Measurements from ENCODE around the gene NDUFAF8.

The NDUFAF8 gene

GRCh38 chr17:81263371-81264181 lies 24.5 kb downstream of the NDUFAF8 start:
- Mint-ChIP-seq H3K27ac (no peak overlapping the region), H3K36me3 (ENCODE audit: low read depth) (peaks cover 100% of the 10 kb centered on the region), H3K4me3 (no peak overlapping the region), H3K9me3 (no peaks in the 10 kb centered on the region), H3K27me3 (no peaks in the 10 kb centered on the region), H3K4me1 (ENCODE audit: low read depth) (peaks cover 11% of the 10 kb centered on the region)
- intact Hi-C loops (cut with micrococcal nuclease), result no loop called here

- intact Hi-C loops (cut with micrococcal nuclease), result no loop called here
- H3K36me3 Mint-ChIP-seq (ENCODE audit: low read depth), result peaks cover 100% of the 10 kb centered on the region
- peaks cover 11% of the 10 kb centered on the region for H3K4me1 Mint-ChIP-seq (ENCODE audit: low read depth)
- H3K9me3 Mint-ChIP-seq, result no peaks in the 10 kb centered on the region
- no peak overlapping the region for H3K4me3 Mint-ChIP-seq
- H3K27ac Mint-ChIP-seq, result no peak overlapping the region
- no peaks in the 10 kb centered on the region for H3K27me3 Mint-ChIP-seq
These were observed 25.5 kb downstream of the NDUFAF8 start for GRCh38 chr17:81264640-81265039.

- H3K36me3 Mint-ChIP-seq (ENCODE audit: low read depth), result peaks cover 100% of the 10 kb centered on the region
- H3K9me3 Mint-ChIP-seq, result no peaks in the 10 kb centered on the region
- no peak overlapping the region for H3K4me3 Mint-ChIP-seq
- H3K27ac Mint-ChIP-seq, result no peak overlapping the region
- intact Hi-C loops (cut with micrococcal nuclease), result no loop called here
- H3K27me3 Mint-ChIP-seq, result no peaks in the 10 kb centered on the region
- peaks cover 11% of the 10 kb centered on the region for H3K4me1 Mint-ChIP-seq (ENCODE audit: low read depth)
These were observed 26.5 kb downstream of the NDUFAF8 start for GRCh38 chr17:81265576-81265975.

- Mint-ChIP-seq H3K9me3 (no peaks in the 10 kb centered on the region), H3K36me3 (ENCODE audit: low read depth) (peaks cover 100% of the 10 kb centered on the region), H3K4me3 (no peak overlapping the region), H3K4me1 (ENCODE audit: low read depth) (peaks cover 13% of the 10 kb centered on the region), H3K27me3 (no peaks in the 10 kb centered on the region), H3K27ac (peak overlapping the region; percentile 4)
- intact Hi-C loops (cut with micrococcal nuclease), result no loop called here
These were observed 28.4 kb downstream of the NDUFAF8 start for GRCh38 chr17:81267390-81268067.

- H3K27ac Mint-ChIP-seq, result no peak overlapping the region
These were observed 31.2 kb downstream of the NDUFAF8 start for GRCh38 chr17:81270279-81270678.

GRCh38 chr17:81271226-81271625 lies 32.1 kb downstream of the NDUFAF8 start:
- H3K27ac Mint-ChIP-seq, result no peak overlapping the region
- H3K27me3 Mint-ChIP-seq, result no peaks in the 10 kb centered on the region
- intact Hi-C loops (cut with micrococcal nuclease), result no loop called here
- H3K4me1 Mint-ChIP-seq (ENCODE audit: low read depth), result peaks cover 27% of the 10 kb centered on the region
- no peaks in the 10 kb centered on the region for H3K9me3 Mint-ChIP-seq
- H3K4me3 Mint-ChIP-seq, result no peak overlapping the region
- H3K36me3 Mint-ChIP-seq (ENCODE audit: low read depth), result peaks cover 100% of the 10 kb centered on the region

More at GRCh38 chr17:81270279-81270678, 31.2 kb downstream of the NDUFAF8 start:
- Mint-ChIP-seq H3K9me3 (no peaks in the 10 kb centered on the region), H3K4me3 (no peak overlapping the region), H3K36me3 (ENCODE audit: low read depth) (peaks cover 100% of the 10 kb centered on the region), H3K27me3 (no peaks in the 10 kb centered on the region), H3K4me1 (ENCODE audit: low read depth) (peaks cover 27% of the 10 kb centered on the region)
- intact Hi-C loops (cut with micrococcal nuclease), result no loop called here

- H3K4me1 Mint-ChIP-seq (ENCODE audit: low read depth), result peaks cover 22% of the 10 kb centered on the region
- no peak overlapping the region for H3K4me3 Mint-ChIP-seq
- H3K27me3 Mint-ChIP-seq, result no peaks in the 10 kb centered on the region
- no peaks in the 10 kb centered on the region for H3K9me3 Mint-ChIP-seq
- H3K36me3 Mint-ChIP-seq (ENCODE audit: low read depth), result peaks cover 100% of the 10 kb centered on the region
- intact Hi-C loops (cut with micrococcal nuclease), result no loop called here
- H3K27ac Mint-ChIP-seq, result peak overlapping the region; percentile 59
These were observed 33.5 kb downstream of the NDUFAF8 start for GRCh38 chr17:81272616-81273015.

GRCh38 chr17:81273698-81274470 lies 34.8 kb downstream of the NDUFAF8 start:
- intact Hi-C loops (cut with micrococcal nuclease), result no loop called here
- peaks cover 16% of the 10 kb centered on the region for H3K4me1 Mint-ChIP-seq (ENCODE audit: low read depth)
- H3K9me3 Mint-ChIP-seq, result no peaks in the 10 kb centered on the region
- no peak overlapping the region for H3K27ac Mint-ChIP-seq
- H3K36me3 Mint-ChIP-seq (ENCODE audit: low read depth), result peaks cover 100% of the 10 kb centered on the region
- H3K27me3 Mint-ChIP-seq, result no peaks in the 10 kb centered on the region
- no peak overlapping the region for H3K4me3 Mint-ChIP-seq

- Mint-ChIP-seq H3K27ac (no peak overlapping the region), H3K4me3 (no peak overlapping the region), H3K9me3 (no peaks in the 10 kb centered on the region), H3K27me3 (no peaks in the 10 kb centered on the region), H3K36me3 (ENCODE audit: low read depth) (peaks cover 100% of the 10 kb centered on the region), H3K4me1 (ENCODE audit: low read depth) (peaks cover 16% of the 10 kb centered on the region)
- intact Hi-C loops (cut with micrococcal nuclease), result no loop called here
These were observed 35.3 kb downstream of the NDUFAF8 start for GRCh38 chr17:81274471-81274855.

GRCh38 chr17:81276781-81277180 lies 37.7 kb downstream of the NDUFAF8 start:
- intact Hi-C loops (cut with micrococcal nuclease), result no loop called here
- H3K27ac Mint-ChIP-seq, result no peak overlapping the region
- no peaks in the 10 kb centered on the region for H3K27me3 Mint-ChIP-seq
- no peak overlapping the region for H3K4me3 Mint-ChIP-seq
- peaks cover 16% of the 10 kb centered on the region for H3K4me1 Mint-ChIP-seq (ENCODE audit: low read depth)
- no peaks in the 10 kb centered on the region for H3K9me3 Mint-ChIP-seq
- peaks cover 100% of the 10 kb centered on the region for H3K36me3 Mint-ChIP-seq (ENCODE audit: low read depth)

- Mint-ChIP-seq H3K9me3 (no peaks in the 10 kb centered on the region), H3K27me3 (no peaks in the 10 kb centered on the region), H3K4me1 (ENCODE audit: low read depth) (peaks cover 15% of the 10 kb centered on the region), H3K4me3 (no peak overlapping the region), H3K27ac (no peak overlapping the region), H3K36me3 (ENCODE audit: low read depth) (peaks cover 100% of the 10 kb centered on the region)
- intact Hi-C loops (cut with micrococcal nuclease), result no loop called here
These were observed 38.3 kb downstream of the NDUFAF8 start for GRCh38 chr17:81277421-81277820.

GRCh38 chr17:81277946-81278693 lies 39.0 kb downstream of the NDUFAF8 start:
- Mint-ChIP-seq H3K27ac (no peak overlapping the region), H3K27me3 (no peaks in the 10 kb centered on the region), H3K36me3 (ENCODE audit: low read depth) (peaks cover 100% of the 10 kb centered on the region), H3K9me3 (no peaks in the 10 kb centered on the region), H3K4me3 (no peak overlapping the region), H3K4me1 (ENCODE audit: low read depth) (peaks cover 8% of the 10 kb centered on the region)
- intact Hi-C loops (cut with micrococcal nuclease), result no loop called here

- H3K27me3 Mint-ChIP-seq, result no peaks in the 10 kb centered on the region
- no peak overlapping the region for H3K27ac Mint-ChIP-seq
- no peak overlapping the region for H3K4me3 Mint-ChIP-seq
- intact Hi-C loops (cut with micrococcal nuclease), result no loop called here
- no peaks in the 10 kb centered on the region for H3K9me3 Mint-ChIP-seq
- peaks cover 100% of the 10 kb centered on the region for H3K36me3 Mint-ChIP-seq (ENCODE audit: low read depth)
- peaks cover under 1% of the 10 kb centered on the region for H3K4me1 Mint-ChIP-seq (ENCODE audit: low read depth)
These were observed 39.7 kb downstream of the NDUFAF8 start for GRCh38 chr17:81278831-81279230.

Measured in dendritic cell treated with granulocyte-macrophage colony-stimulating factor and Interleukin-4, amounts not matched to agents 40 ng/mL and 50 ng/mL, for 4 days (primary cell).